MCF 10A (cell line): Measurements from ENCODE around the gene ABCC2. TPM values are rescaled to one million over a fixed set of nuclear protein-coding genes. Genes with fewer than 3 reads are reported as not detected.
"Not testable (repeated sequence)": the region's sequence is repeated elsewhere in the genome, so short reads cannot be mapped to it uniquely, and the experiment has no call there.

ENCODE experiments used
- BruUV-seq: library from RNA; stranded (reverse); fragments of 400-500 nt; replicated peaks from 2 replicates; lab custom pipeline; 2021; lab: Mats Ljungman, UMichigan
- CTCF ChIA-PET: fragments of 300-600 bp; sonication (Branson Sonifier 250); formaldehyde crosslinking; extraction: SDS; loops from one replicate; lab custom pipeline; 2021; ENCODE audit warnings: antibody characterized with exemption, inconsistent platforms; lab: Yijun Ruan, JAX
- POLR2A ChIA-PET: fragments of 300-600, 350-650 bp; sonication (Branson Sonifier 250); formaldehyde crosslinking; extraction: SDS; loops from one replicate; lab custom pipeline; 2020; ENCODE audit warnings: antibody characterized with exemption, inconsistent platforms; lab: Yijun Ruan, JAX
- DNase-seq: peaks from one replicate; pipeline ENCODE4 v3.0.0-alpha.2; 2018; ENCODE audit not compliant: unreplicated experiment
- H3K27ac Mint-ChIP-seq: one replicate; pipeline ENCODE4 v1.8.0; 2022; ENCODE audit warnings: mild to moderate bottlenecking, low read depth, mixed read lengths; ENCODE audit not compliant: unreplicated experiment
- H3K27me3 Mint-ChIP-seq: one replicate; pipeline ENCODE4 v1.8.0; 2022; ENCODE audit warnings: mixed read lengths; ENCODE audit not compliant: insufficient read depth, unreplicated experiment
- H3K36me3 Mint-ChIP-seq: one replicate; pipeline ENCODE4 v1.8.0; 2022; ENCODE audit warnings: mild to moderate bottlenecking, moderate library complexity, mixed read lengths; ENCODE audit not compliant: insufficient read depth, unreplicated experiment
- H3K4me1 Mint-ChIP-seq: one replicate; pipeline ENCODE4 v1.8.0; 2022; ENCODE audit warnings: mixed read lengths; ENCODE audit not compliant: insufficient read depth, unreplicated experiment
- H3K4me3 Mint-ChIP-seq: one replicate; pipeline ENCODE4 v1.8.0; 2022; ENCODE audit warnings: mild to moderate bottlenecking, moderate library complexity, mixed read lengths; ENCODE audit not compliant: unreplicated experiment
- H3K9me3 Mint-ChIP-seq: one replicate; pipeline ENCODE4 v1.8.0; 2022; ENCODE audit warnings: mixed read lengths; ENCODE audit not compliant: unreplicated experiment
- intact Hi-C: fragments of 100-400 bp; cut with micrococcal nuclease; formaldehyde crosslinking; loops from 2 replicates; pipeline ENCODE4 v1.14.1; 2022
- total RNA-seq: library from RNA; stranded (reverse); gene quantifications from 2 replicates; pipeline ENCODE4 v1.2.3, GENCODE V29; 2022
- TF ChIP-seq, protein P1 (sequence below): fragments of 200-600 bp; IDR thresholded peaks from one replicate; pipeline ENCODE4 v1.8.0; 2022; ENCODE audit warnings: antibody characterized with exemption, mild to moderate bottlenecking; ENCODE audit not compliant: unreplicated experiment

Gene ABCC2
- total RNA-seq, 1 experiment from 2014 or later = 6.3 TPM

DNA sequence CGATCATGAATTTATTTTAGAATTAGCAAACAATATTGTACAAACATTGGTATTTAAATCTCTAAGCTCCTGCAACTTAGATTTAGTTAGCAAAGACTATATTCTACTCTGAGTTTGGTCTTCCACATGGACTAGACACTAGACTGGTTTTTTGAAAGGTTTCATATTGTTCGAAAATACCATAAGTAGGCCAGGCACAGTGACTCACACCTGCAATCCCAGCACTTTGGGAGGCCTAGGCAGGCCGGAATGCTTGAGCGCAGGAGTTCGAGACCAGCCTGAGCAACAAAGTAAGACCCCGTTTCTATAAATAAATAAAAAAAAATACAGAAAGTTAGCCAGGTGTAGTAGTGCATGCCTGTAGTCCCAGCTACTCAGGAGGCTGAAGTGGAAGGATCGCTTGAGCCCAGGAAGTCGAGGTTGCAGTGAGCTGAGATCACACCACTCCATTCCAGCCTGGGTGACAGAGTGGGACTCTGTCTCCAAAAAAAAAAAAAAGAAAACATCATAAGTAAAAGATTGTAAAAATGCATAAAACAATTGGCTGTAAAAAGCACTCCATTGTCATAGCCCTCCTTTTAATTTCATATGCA is 73.1 kb downstream of the ABCC2 start:
- H3K27me3 Mint-ChIP-seq = no peaks in the 10 kb centered on the region
- no peaks in the 10 kb centered on the region for H3K9me3 Mint-ChIP-seq
- no peak overlapping the region for H3K27ac Mint-ChIP-seq
- intact Hi-C loops = no loop called here
- no peak for DNase-seq
- H3K4me1 Mint-ChIP-seq = no peaks in the 10 kb centered on the region
- H3K4me3 Mint-ChIP-seq = no peak overlapping the region
- no TSS peak for BruUV-seq
- no peaks in the 10 kb centered on the region for H3K36me3 Mint-ChIP-seq
- ChIA-PET CTCF (interaction anchor here (0.7 to 5.2 kb wide), 3 partner anchors 10 to 355 kb away, joined by 3 to 45 read pairs (median 6); no protein-coding TSS in a partner anchor), POLR2A (no interaction called here)
- TF ChIP-seq, protein P1, sequence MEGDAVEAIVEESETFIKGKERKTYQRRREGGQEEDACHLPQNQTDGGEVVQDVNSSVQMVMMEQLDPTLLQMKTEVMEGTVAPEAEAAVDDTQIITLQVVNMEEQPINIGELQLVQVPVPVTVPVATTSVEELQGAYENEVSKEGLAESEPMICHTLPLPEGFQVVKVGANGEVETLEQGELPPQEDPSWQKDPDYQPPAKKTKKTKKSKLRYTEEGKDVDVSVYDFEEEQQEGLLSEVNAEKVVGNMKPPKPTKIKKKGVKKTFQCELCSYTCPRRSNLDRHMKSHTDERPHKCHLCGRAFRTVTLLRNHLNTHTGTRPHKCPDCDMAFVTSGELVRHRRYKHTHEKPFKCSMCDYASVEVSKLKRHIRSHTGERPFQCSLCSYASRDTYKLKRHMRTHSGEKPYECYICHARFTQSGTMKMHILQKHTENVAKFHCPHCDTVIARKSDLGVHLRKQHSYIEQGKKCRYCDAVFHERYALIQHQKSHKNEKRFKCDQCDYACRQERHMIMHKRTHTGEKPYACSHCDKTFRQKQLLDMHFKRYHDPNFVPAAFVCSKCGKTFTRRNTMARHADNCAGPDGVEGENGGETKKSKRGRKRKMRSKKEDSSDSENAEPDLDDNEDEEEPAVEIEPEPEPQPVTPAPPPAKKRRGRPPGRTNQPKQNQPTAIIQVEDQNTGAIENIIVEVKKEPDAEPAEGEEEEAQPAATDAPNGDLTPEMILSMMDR = no peak

DNA sequence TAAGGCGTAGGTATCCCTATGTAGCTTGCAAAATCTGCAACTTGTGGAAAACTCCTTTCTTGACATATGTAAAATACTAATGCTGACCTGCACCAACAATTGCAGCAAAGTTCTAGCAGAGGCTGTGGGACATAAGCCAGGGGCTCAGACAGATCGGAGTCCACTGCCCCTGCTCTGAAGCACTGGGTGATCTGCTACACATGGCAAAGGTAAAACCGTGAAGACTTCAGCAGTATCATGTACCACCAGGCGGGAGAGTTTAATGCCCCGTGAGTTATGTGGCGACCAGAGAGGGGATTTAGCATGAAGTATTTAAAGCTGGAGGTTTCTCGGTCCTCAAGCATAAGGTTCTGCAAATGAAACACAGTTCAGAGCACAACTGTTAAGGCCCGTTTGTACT is 76.4 kb downstream of the ABCC2 start:
- intact Hi-C loops = no loop called here
- Mint-ChIP-seq H3K4me1 (no peaks in the 10 kb centered on the region), H3K4me3 (no peak overlapping the region), H3K9me3 (no peaks in the 10 kb centered on the region), H3K36me3 (no peaks in the 10 kb centered on the region), H3K27me3 (no peaks in the 10 kb centered on the region), H3K27ac (no peak overlapping the region)
- ChIA-PET CTCF (interaction anchor here (0.8 to 3.6 kb wide), 3 partner anchors 13 to 187 kb away, joined by 3 to 20 read pairs (median 16); no protein-coding TSS in a partner anchor), POLR2A (no interaction called here)
- BruUV-seq = no TSS peak
- no peak for DNase-seq
- TF ChIP-seq, protein P1 = no peak

DNA sequence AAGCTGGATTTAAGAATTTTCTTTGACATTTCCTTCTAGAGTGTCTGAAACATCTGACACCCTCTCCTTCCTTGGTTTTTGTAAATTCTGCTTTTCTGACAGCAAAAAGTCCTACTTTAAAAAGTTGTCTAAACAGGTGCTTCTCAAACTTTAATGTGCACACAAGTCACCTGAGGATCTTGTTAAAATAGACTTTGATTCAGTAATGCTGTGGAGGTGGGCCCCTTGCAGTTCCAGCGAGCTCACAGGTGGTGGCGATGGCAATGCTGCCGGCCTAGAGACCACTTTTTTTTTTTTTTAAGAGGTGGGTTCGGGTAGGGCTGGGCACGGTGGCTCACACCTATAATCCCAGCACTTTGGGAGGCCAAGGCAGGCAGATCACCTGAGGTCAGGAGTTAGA is 77.1 kb downstream of the ABCC2 start:
- POLR2A ChIA-PET = interaction anchor here (0.7 kb wide), 1 partner anchor 186 kb away, joined by 4 read pairs; no protein-coding TSS in a partner anchor
- Mint-ChIP-seq H3K36me3 (no peaks in the 10 kb centered on the region), H3K4me3 (no peak overlapping the region), H3K4me1 (no peaks in the 10 kb centered on the region), H3K27ac (no peak overlapping the region), H3K27me3 (no peaks in the 10 kb centered on the region), H3K9me3 (no peaks in the 10 kb centered on the region)
- DNase-seq = peak; percentile 13
- intact Hi-C loops = no loop called here
- BruUV-seq = no TSS peak
- TF ChIP-seq, protein P1 = no peak
- CTCF ChIA-PET = interaction anchor here (0.6 to 3.6 kb wide), 5 partner anchors 14 to 592 kb away, joined by 3 to 20 read pairs (median 4); no protein-coding TSS in a partner anchor

DNA sequence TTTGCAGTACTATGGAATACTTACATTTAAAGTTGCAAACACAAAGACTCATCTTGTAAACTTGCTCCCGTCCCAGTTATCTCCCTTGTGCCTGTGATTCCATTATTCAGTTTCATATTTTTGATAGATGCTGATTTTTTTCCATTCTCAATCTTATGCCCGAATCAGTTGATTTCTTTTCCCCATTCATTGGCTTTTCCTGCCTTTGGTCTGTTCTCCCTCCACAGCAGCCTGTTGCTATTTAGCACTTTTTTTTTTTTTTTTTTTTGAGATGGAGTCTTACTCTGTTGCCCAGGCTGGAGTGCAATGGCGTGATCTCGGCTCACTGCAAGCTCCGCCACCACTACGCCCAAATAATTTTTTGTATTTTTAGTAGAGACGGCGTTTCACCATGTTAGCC is 78.0 kb downstream of the ABCC2 start:
- H3K4me3 Mint-ChIP-seq = no peak overlapping the region
- no peaks in the 10 kb centered on the region for H3K9me3 Mint-ChIP-seq
- no peaks in the 10 kb centered on the region for H3K4me1 Mint-ChIP-seq
- intact Hi-C loops = no loop called here
- DNase-seq = no peak
- no peak overlapping the region for H3K27ac Mint-ChIP-seq
- H3K36me3 Mint-ChIP-seq = no peaks in the 10 kb centered on the region
- ChIA-PET POLR2A (no interaction called here), CTCF (interaction anchor here (0.6 to 3.6 kb wide), 3 partner anchors 15 to 478 kb away, joined by 3 to 20 read pairs (median 16); no protein-coding TSS in a partner anchor)
- H3K27me3 Mint-ChIP-seq = no peaks in the 10 kb centered on the region
- BruUV-seq = no TSS peak
- TF ChIP-seq, protein P1 = no peak

DNA sequence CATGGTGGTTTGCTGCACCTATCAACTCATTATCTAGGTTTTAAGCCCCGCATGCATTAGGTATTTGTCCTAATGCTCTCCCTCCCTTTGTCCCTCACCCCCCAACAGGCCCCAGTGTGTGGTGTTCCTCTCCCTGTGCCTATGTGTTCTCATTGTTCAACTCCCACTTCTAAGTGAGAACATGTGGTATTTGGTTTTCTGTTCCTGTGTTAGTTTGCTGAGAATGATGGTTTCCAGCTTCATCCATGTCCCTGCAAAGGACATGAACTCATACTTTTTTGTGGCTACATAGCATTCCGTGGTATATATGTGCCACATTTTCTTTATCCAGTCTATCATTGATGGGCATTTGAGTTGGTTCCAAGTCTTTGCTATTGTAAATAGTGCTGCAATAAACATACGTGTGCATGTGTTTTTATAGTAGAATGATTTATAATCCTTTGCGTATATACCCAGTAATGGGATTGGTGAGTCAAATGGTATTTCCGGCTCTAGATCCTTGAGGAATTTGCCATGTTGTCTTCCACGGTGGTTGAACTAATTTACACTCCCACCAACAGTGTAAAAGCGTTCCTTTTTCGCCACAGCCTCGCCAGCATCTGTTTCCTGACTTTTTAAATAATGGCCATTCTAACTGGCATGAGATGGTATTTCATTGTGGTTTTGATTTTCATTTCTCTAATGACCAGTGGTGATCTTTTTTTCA is 81.2 kb downstream of the ABCC2 start:
- H3K27ac Mint-ChIP-seq, BruUV-seq, POLR2A ChIA-PET, H3K4me3 Mint-ChIP-seq, H3K36me3 Mint-ChIP-seq, H3K4me1 Mint-ChIP-seq, intact Hi-C loops, H3K27me3 Mint-ChIP-seq: not testable (repeated sequence)
- CTCF ChIA-PET = interaction anchor here (1.0 kb wide), 1 partner anchor 18 kb away, joined by 4 read pairs; no protein-coding TSS in a partner anchor
- peak; percentile 55 for DNase-seq
- H3K9me3 Mint-ChIP-seq = peaks cover 14% of the 10 kb centered on the region

DNA sequence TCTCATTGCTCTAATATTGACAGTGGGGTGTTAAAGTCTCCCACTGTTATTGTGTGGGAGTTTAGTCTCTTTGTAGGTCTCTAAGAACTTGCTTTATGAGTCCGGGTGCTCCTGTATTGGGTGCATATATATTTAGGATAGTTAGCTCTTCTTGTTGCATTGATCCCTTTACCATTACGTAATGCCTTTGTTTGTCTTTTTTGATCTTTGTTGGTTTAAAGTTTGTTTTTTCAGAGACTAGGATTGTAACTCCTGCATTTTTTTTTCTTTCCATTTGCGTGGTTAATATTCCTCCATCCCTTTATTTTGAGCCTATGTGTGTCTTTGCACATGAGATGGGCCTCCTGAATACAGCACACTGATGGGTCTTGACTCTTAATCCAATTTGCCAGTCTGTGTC is 84.8 kb downstream of the ABCC2 start:
- H3K4me1 Mint-ChIP-seq, H3K4me3 Mint-ChIP-seq, H3K27me3 Mint-ChIP-seq, H3K27ac Mint-ChIP-seq, CTCF ChIA-PET, intact Hi-C loops, BruUV-seq, DNase-seq, H3K36me3 Mint-ChIP-seq: not testable (repeated sequence)
- H3K9me3 Mint-ChIP-seq = peaks cover 14% of the 10 kb centered on the region
- POLR2A ChIA-PET = interaction anchor here (1.7 kb wide), 1 partner anchor 13 kb away, joined by 4 read pairs; no protein-coding TSS in a partner anchor
